Chondrocyte (in vitro differentiated cells): ENCODE results near the gene SYMPK. TPM values are rescaled to one million over a fixed set of nuclear protein-coding genes. Genes with fewer than 3 reads are reported as not detected.

ENCODE experiments used
- DNase-seq: peaks from one replicate; pipeline ENCODE4 v3.0.0; 2021; ENCODE audit warnings: mixed read lengths, low spot score
- H3K27ac Mint-ChIP-seq: one replicate; pipeline ENCODE4 v1.8.0; 2021; ENCODE audit warnings: mild to moderate bottlenecking, moderate library complexity, mixed read lengths; ENCODE audit not compliant: unreplicated experiment
- H3K27me3 Mint-ChIP-seq: 2 replicates; pipeline ENCODE4 v1.8.0; 2021; ENCODE audit warnings: low read depth, mixed read lengths
- H3K36me3 Mint-ChIP-seq: 2 replicates; pipeline ENCODE4 v1.8.0; 2021; ENCODE audit warnings: low read depth, mixed read lengths
- H3K4me1 Mint-ChIP-seq: 2 replicates; pipeline ENCODE4 v1.8.0; 2021; ENCODE audit warnings: low read depth, mild to moderate bottlenecking, mixed read lengths
- H3K4me3 Mint-ChIP-seq: one replicate; pipeline ENCODE4 v1.8.0; 2021; ENCODE audit warnings: mild to moderate bottlenecking, moderate library complexity, mixed read lengths; ENCODE audit not compliant: unreplicated experiment
- H3K9me3 Mint-ChIP-seq: 2 replicates; pipeline ENCODE4 v1.8.0; 2021; ENCODE audit warnings: low read depth, mixed read lengths
- CTCF ChIP-seq: fragments of 200-600 bp; sonication (generic); IDR thresholded peaks from 2 replicates; pipeline ENCODE4 v1.5.0; 2021; ENCODE audit warnings: antibody characterized with exemption, mild to moderate bottlenecking, moderate library complexity
- total RNA-seq: library from RNA; stranded (reverse); gene quantifications from 3 replicates; pipeline ENCODE4 v1.2.1, GENCODE V29; 2021

SYMPK gene
- total RNA-seq, 1 donor from 2014 or later: 56.5 TPM

GRCh38 chr19:45902651-45903625, 40.0 kb upstream of the SYMPK start:
- TF ChIP-seq CTCF: no peak
- Mint-ChIP-seq H3K4me3 (peak overlapping the region; percentile 90), H3K27ac (peak overlapping the region; percentile 69), H3K36me3 (peaks cover 12% of the 10 kb centered on the region), H3K4me1 (peaks cover 17% of the 10 kb centered on the region), H3K9me3 (no peaks in the 10 kb centered on the region), H3K27me3 (no peaks in the 10 kb centered on the region)
- DNase-seq: peak; percentile 98

DNA sequence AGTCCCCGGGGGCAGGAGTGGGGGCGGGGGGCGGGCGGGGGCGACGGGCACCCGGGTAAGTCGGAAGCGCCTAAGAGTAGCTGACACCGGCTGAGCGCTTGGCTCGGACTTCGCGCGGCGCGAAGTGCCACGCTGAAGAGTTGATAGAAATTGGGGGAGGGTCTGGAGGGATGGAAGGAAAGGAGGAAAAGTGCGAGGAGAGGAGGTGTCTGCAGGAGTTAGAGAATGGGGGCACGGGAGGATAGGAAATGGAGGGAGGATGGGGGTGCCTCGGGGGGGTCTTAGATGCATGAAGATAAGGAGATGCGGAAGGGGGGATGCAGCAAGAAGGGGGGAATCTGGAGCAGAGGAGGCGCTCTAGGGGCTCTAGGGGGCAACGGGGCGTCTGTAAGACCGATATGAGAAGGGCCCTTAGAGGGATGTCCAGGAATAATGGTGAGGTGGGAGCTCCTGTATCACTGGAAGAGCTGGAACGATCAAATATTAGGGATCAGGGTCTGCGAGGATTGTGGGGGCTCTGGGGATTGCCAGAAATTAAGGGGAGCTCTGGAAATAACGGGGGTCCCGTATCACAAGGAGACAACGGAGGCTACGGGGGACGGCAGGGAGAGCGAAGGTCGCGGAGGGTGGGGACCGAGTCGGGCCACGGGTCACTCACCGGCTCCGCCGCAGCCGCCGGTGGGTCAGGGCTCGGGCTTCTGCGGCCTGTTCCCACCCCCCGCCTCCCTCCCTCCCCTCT, 39.1 kb upstream of the SYMPK start, which contains the start of gene MYPOP:
Gene MYPOP, minus strand, starts transcription at position 702 of the 739 bp plus-strand sequence. CDS start 840 bp downstream, outside the sequence.
- Mint-ChIP-seq H3K36me3 (peaks cover 12% of the 10 kb centered on the region), H3K9me3 (no peaks in the 10 kb centered on the region), H3K27me3 (no peaks in the 10 kb centered on the region), H3K27ac (peak within 1 kb of the TSS; percentile 85), H3K4me1 (peaks cover 17% of the 10 kb centered on the region), H3K4me3 (peak within 1 kb of the TSS; percentile 90)
- DNase-seq: no peak
- TF ChIP-seq CTCF: no peak

GRCh38 chr19:45901432-45901911, 38.5 kb upstream of the SYMPK start:
- TF ChIP-seq CTCF: no peak
- no peaks in the 10 kb centered on the region for H3K27me3 Mint-ChIP-seq
- peaks cover 12% of the 10 kb centered on the region for H3K36me3 Mint-ChIP-seq
- peak overlapping the region; percentile 67 for H3K4me3 Mint-ChIP-seq
- DNase-seq: no peak
- H3K27ac Mint-ChIP-seq: no peak overlapping the region
- H3K9me3 Mint-ChIP-seq: no peaks in the 10 kb centered on the region
- peaks cover 17% of the 10 kb centered on the region for H3K4me1 Mint-ChIP-seq

- no peak for DNase-seq
- Mint-ChIP-seq H3K9me3 (no peaks in the 10 kb centered on the region), H3K27me3 (no peaks in the 10 kb centered on the region), H3K27ac (no peak overlapping the region), H3K4me3 (peak overlapping the region; percentile 67), H3K36me3 (peaks cover 12% of the 10 kb centered on the region), H3K4me1 (peaks cover 17% of the 10 kb centered on the region)
- no peak for TF ChIP-seq CTCF
Measured at GRCh38 chr19:45900738-45901431, 37.9 kb upstream of the SYMPK start.
